Mesenchymal stem cell (in vitro differentiated cells and primary cell): ENCODE measurements around the gene DPP3.

Experiments
- DNase-seq: peaks from one replicate; pipeline ENCODE4 v3.0.0-alpha.2; 2013
- H2AFZ ChIP-seq: one replicate; pipeline ENCODE4 v1.6.1; 2013; ENCODE audit warnings: low read depth, mild to moderate bottlenecking, control low read depth, inconsistent platforms, low read length, moderate library complexity
- H2AK5ac ChIP-seq: 2 replicates; pipeline ENCODE4 v1.6.1; 2013; ENCODE audit warnings: low read length, moderate library complexity, mild to moderate bottlenecking, inconsistent platforms; ENCODE audit not compliant: severe bottlenecking
- H2BK120ac ChIP-seq: one replicate; pipeline ENCODE4 v1.6.1; 2013; ENCODE audit warnings: low read depth, mild to moderate bottlenecking, inconsistent platforms, low read length, moderate library complexity
- H2BK12ac ChIP-seq, 2 experiments: one replicate each; pipeline ENCODE4 v1.6.1; 2013; ENCODE audit warnings: inconsistent platforms in 2 of 2, low read length in 2 of 2, mild to moderate bottlenecking in 2 of 2, moderate library complexity in 2 of 2, control low read depth in 1 of 2
- H2BK15ac ChIP-seq: one replicate; pipeline ENCODE4 v1.6.1; 2013; ENCODE audit warnings: mild to moderate bottlenecking, low read depth, inconsistent platforms; ENCODE audit not compliant: poor library complexity, severe bottlenecking
- H2BK5ac ChIP-seq: 2 replicates; pipeline ENCODE4 v1.6.1; 2013; ENCODE audit warnings: low read depth, mild to moderate bottlenecking, low read length, control low read depth, inconsistent platforms; ENCODE audit not compliant: poor library complexity, severe bottlenecking
- H3K14ac ChIP-seq, 2 experiments: one replicate each; pipeline ENCODE4 v1.6.1; 2013; ENCODE audit warnings: inconsistent platforms in 2 of 2, low read length in 2 of 2, control low read depth in 1 of 2, mild to moderate bottlenecking in 1 of 2, moderate library complexity in 1 of 2
- H3K18ac ChIP-seq, 2 experiments: one replicate each; pipeline ENCODE4 v1.6.1; 2013; ENCODE audit warnings: inconsistent platforms in 2 of 2, low read length in 2 of 2, control low read depth in 1 of 2, low read depth in 1 of 2, mild to moderate bottlenecking in 1 of 2
- H3K23ac ChIP-seq, 2 experiments: one replicate each; pipeline ENCODE4 v1.6.1; 2013; ENCODE audit warnings: inconsistent platforms in 2 of 2, low read length in 2 of 2, mild to moderate bottlenecking in 2 of 2, moderate library complexity in 2 of 2, control low read depth in 1 of 2
- H3K27ac ChIP-seq: 2 replicates; pipeline ENCODE4 v1.5.1; 2013; ENCODE audit warnings: mild to moderate bottlenecking, moderate library complexity, low read length, control low read depth, inconsistent platforms; ENCODE audit not compliant: poor library complexity, severe bottlenecking
- H3K27me3 ChIP-seq, 2 experiments: 2 replicates each; pipeline versions ENCODE4 v1.6.1 to v1.7.0; 2013; ENCODE audit warnings: low read length in 2 of 2, mild to moderate bottlenecking in 2 of 2, moderate library complexity in 2 of 2, control low read depth in 1 of 2, inconsistent platforms in 1 of 2; ENCODE audit not compliant: control insufficient read depth in 1 of 2, insufficient read depth in 1 of 2
- H3K36me3 ChIP-seq, 2 experiments: 2 replicates each; pipeline versions ENCODE4 v1.6.1 to v1.7.0; 2013; ENCODE audit warnings: low read length in 2 of 2, control low read depth in 1 of 2, inconsistent platforms in 1 of 2, low read depth in 1 of 2, mild to moderate bottlenecking in 1 of 2; ENCODE audit not compliant: insufficient read depth in 2 of 2, control insufficient read depth in 1 of 2
- H3K4ac ChIP-seq, 2 experiments: one replicate each; pipeline ENCODE4 v1.6.1; 2013; ENCODE audit warnings: inconsistent platforms in 2 of 2, low read length in 2 of 2, mild to moderate bottlenecking in 2 of 2, moderate library complexity in 2 of 2, control low read depth in 1 of 2, low read depth in 1 of 2
- H3K4me1 ChIP-seq: 2 replicates; pipeline ENCODE4 v1.6.1; 2013; ENCODE audit warnings: low read depth, low read length, control low read depth; ENCODE audit not compliant: control insufficient read depth, insufficient read depth
- H3K4me2 ChIP-seq: 2 replicates; pipeline ENCODE4 v1.6.1; 2013; ENCODE audit warnings: low read length, mild to moderate bottlenecking, inconsistent platforms; ENCODE audit not compliant: poor library complexity, severe bottlenecking
- H3K4me3 ChIP-seq, 2 experiments: 2 replicates each; pipeline versions ENCODE4 v1.5.1 to v1.7.0; 2013; ENCODE audit warnings: low read length in 2 of 2, mild to moderate bottlenecking in 2 of 2, control low read depth in 1 of 2, low read depth in 1 of 2; ENCODE audit not compliant: insufficient read depth in 1 of 2
- H3K79me1 ChIP-seq: replicated peaks from 2 replicates; pipeline ENCODE4 v1.6.1; 2013; ENCODE audit warnings: mild to moderate bottlenecking, control low read depth, low read length, inconsistent platforms; ENCODE audit not compliant: poor library complexity, severe bottlenecking
- H3K9ac ChIP-seq: 2 replicates; pipeline ENCODE4 v1.7.0; 2013; ENCODE audit warnings: mild to moderate bottlenecking, low read length, moderate library complexity
- H3K9me3 ChIP-seq: 2 replicates; pipeline ENCODE4 v1.7.0; 2013; ENCODE audit warnings: mild to moderate bottlenecking, low read length; ENCODE audit not compliant: control insufficient read depth
- H4K8ac ChIP-seq: one replicate; pipeline ENCODE4 v1.6.1; 2013; ENCODE audit warnings: inconsistent platforms, mild to moderate bottlenecking, low read length, moderate library complexity
- H4K91ac ChIP-seq: one replicate; pipeline ENCODE4 v1.6.1; 2013; ENCODE audit warnings: mild to moderate bottlenecking, low read length, inconsistent platforms
- WGBS: methylation state at CpG from one replicate; pipeline ENCODE4 v1.1.7; 2013; ENCODE audit warnings: mixed read lengths; 5-methylcytosine and 5-hydroxymethylcytosine counted together

Gene DPP3

DNA sequence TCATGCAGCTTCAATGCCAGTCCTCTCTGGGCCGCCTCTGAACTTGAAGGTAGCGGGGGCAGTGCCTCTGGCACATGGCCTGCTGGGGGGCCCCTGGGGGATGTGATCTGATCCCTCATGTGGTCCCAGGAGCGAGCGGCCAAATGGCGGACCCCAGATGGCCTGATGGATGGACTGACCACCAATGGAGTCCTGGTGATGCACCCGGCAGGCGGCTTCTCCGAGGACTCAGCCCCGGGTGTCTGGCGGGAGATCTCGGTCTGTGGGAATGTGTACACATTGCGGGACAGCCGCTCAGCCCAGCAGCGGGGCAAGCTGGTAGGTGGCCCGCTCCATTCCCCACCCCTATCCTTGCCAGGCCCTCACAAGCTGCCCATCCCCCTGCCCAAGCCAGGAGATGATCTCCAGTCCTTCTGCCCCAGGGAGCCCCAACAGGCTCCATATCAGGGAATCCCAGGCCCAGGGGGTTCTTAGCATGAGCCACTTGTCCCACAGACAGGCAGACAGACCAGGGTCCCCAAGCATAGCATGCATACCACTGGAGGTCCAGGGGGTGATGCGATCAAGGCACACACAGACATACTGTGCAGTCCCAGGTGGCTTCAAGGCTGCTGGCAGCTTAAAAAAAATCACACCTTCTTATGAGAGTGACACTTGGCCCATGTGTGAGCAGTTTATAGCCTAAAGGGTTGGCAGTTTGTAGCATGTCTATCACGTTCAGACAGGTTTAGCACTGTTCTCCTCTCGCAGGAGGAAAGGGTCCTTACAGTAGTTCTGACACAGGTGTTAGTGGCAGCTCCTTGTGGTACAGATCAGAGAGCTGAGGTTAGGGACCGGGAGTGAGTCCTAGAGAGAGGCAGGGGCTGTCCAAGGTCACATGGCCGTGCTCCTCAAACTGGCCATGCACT, 6.4 kb upstream of the DPP3 start:
- Histone ChIP-seq H2BK12ac (no peak overlapping the region), H3K4me3 (no peak overlapping the region), H3K4ac (no peak overlapping the region), H2AFZ (no peak overlapping the region), H2AK5ac (no peak overlapping the region), H3K9me3 (no peaks in the 10 kb centered on the region), H2BK15ac (no peak overlapping the region), H4K8ac (no peak overlapping the region), H2BK5ac (no peak overlapping the region), H4K91ac (no peak overlapping the region), H3K79me1 (peaks cover 14% of the 10 kb centered on the region), H3K27ac (no peak overlapping the region), H3K18ac (no peak overlapping the region), H3K14ac (no peak overlapping the region), H3K27me3 (no peaks in the 10 kb centered on the region), H3K36me3 (peaks cover 50 to 55% of the 10 kb centered on the region in 2 experiments), H3K4me1 (peaks cover 8% of the 10 kb centered on the region), H3K9ac (no peak overlapping the region), H3K4me2 (no peak overlapping the region), H2BK120ac (no peak overlapping the region), H3K23ac (no peak overlapping the region)
- WGBS, result 96% methylated on average over 20 of the region's 20 CpGs
- no peak for DNase-seq

DNA sequence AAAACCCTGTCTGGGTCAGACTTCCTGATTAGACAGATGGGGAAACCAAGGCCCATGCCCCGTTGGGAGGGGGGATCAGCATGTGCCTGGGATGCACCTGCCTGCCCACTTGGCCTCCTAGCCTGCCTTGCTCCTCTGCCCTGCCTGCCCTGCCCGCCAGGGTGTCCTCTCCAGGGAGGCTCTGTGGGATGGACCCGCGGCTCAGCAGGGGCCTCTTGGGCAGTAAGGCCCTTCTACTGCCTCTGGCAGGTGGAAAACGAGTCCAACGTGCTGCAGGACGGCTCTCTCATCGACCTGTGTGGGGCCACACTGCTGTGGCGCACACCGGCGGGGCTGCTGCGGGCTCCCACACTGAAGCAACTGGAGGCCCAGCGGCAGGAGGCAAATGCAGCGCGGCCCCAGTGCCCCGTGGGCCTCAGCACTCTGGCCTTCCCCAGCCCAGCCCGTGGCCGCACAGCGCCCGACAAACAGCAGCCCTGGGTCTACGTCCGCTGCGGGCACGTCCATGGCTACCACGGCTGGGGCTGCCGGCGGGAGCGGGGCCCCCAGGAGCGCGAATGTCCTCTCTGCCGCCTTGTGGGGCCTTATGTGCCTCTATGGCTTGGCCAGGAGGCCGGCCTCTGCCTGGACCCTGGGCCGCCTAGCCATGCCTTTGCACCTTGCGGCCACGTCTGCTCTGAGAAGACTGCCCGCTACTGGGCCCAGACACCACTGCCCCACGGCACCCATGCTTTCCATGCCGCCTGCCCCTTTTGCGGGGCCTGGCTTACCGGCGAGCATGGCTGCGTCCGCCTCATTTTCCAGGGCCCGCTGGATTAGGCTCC, 4.7 kb upstream of the DPP3 start:
- no peak overlapping the region for H3K4ac ChIP-seq
- H2BK5ac ChIP-seq, result no peak overlapping the region
- H3K36me3 ChIP-seq, result peaks cover 49 to 50% of the 10 kb centered on the region in 2 experiments
- H3K18ac ChIP-seq, result no peak overlapping the region
- H3K23ac ChIP-seq, result no peak overlapping the region
- no peak overlapping the region for H3K14ac ChIP-seq
- no peak overlapping the region for H3K4me3 ChIP-seq
- no peaks in the 10 kb centered on the region for H3K27me3 ChIP-seq
- peaks cover 8% of the 10 kb centered on the region for H3K4me1 ChIP-seq
- H2BK15ac ChIP-seq, result no peak overlapping the region
- no peak overlapping the region for H2BK12ac ChIP-seq
- no peak overlapping the region for H3K4me2 ChIP-seq
- 96% methylated on average over 44 of the region's 44 CpGs for WGBS
- peaks cover 14% of the 10 kb centered on the region for H3K79me1 ChIP-seq
- no peak overlapping the region for H4K91ac ChIP-seq
- H2AFZ ChIP-seq, result no peak overlapping the region
- H3K9ac ChIP-seq, result no peak overlapping the region
- no peak for DNase-seq
- no peak overlapping the region for H2AK5ac ChIP-seq
- H4K8ac ChIP-seq, result no peak overlapping the region
- H2BK120ac ChIP-seq, result no peak overlapping the region
- no peak overlapping the region for H3K27ac ChIP-seq
- no peaks in the 10 kb centered on the region for H3K9me3 ChIP-seq

DNA sequence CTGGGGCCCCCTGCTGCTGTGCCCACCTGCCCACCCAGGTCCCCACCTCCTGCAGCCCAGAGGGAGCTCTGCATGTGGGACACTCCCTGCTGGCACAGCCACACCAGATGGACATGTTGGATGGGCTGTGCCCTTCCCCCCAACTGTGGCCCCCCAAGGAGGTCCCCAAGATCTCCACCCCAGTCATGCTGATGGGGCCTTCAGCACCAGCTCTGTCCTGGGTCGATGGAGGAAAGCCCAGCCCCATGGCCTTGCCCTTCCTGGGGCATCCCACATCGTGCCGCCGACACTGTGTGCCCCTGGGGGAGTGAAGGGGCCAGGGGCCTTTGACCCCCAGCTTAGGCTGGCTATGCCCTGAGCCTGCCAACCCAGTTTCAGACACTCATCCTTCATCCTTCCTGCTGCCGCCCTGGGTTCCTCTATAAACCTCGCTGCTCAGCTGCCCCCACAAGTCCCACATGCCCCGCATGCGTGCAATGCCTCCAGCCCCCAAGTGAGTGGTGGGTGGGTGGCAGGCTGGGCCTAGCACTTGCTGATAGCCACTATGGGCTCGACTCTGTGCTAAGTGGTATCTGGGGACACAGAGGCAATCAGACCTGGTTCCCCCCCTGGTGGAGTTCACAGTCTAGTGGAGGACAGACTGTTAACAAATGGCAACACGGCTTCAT, 3.9 kb upstream of the DPP3 start:
- Histone ChIP-seq H3K79me1 (peaks cover 20% of the 10 kb centered on the region), H4K91ac (no peak overlapping the region), H3K27ac (no peak overlapping the region), H3K23ac (no peak overlapping the region), H3K9me3 (no peaks in the 10 kb centered on the region), H2AFZ (no peak overlapping the region), H3K4ac (no peak overlapping the region), H3K4me1 (peaks cover 12% of the 10 kb centered on the region), H3K9ac (no peak overlapping the region), H3K36me3 (peaks cover 42 to 47% of the 10 kb centered on the region in 2 experiments), H3K4me3 (no peak overlapping the region), H4K8ac (no peak overlapping the region), H3K4me2 (no peak overlapping the region), H2BK12ac (no peak overlapping the region), H2BK120ac (no peak overlapping the region), H2BK5ac (no peak overlapping the region), H2BK15ac (no peak overlapping the region), H2AK5ac (no peak overlapping the region), H3K14ac (no peak overlapping the region), H3K18ac (no peak overlapping the region), H3K27me3 (no peaks in the 10 kb centered on the region)
- 96% methylated on average over 10 of the region's 10 CpGs for WGBS
- no peak for DNase-seq

DNA sequence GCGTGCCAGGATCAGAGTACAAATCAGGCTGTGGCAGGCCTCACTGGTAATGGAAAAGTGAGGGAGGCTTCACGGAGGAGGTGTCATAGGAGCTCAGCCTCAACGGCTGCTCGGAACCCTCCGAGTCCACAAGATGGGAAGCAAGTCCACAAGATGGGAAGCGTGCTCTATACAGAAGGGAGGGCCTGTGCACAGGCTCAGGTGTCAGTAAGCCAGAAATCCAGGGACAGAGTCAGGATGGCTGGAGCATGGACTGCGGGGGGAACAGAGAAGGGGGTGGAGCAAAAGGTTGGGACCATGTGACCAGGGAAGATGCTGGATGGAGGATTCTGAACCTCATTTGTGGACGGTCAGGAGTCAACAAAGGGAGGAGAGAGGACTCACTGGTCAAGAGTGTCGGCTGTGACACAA, 3.4 kb upstream of the DPP3 start:
- Histone ChIP-seq H3K23ac (no peak overlapping the region), H3K4ac (no peak overlapping the region), H3K9ac (no peak overlapping the region), H3K27ac (no peak overlapping the region), H2BK12ac (no peak overlapping the region), H2BK15ac (no peak overlapping the region), H3K4me1 (peaks cover 12% of the 10 kb centered on the region), H3K4me3 (no peak overlapping the region), H2BK5ac (no peak overlapping the region), H2BK120ac (no peak overlapping the region), H3K14ac (no peak overlapping the region), H2AK5ac (no peak overlapping the region), H3K9me3 (no peaks in the 10 kb centered on the region), H3K4me2 (no peak overlapping the region), H3K27me3 (no peaks in the 10 kb centered on the region), H2AFZ (no peak overlapping the region), H4K8ac (no peak overlapping the region), H3K18ac (no peak overlapping the region), H3K79me1 (peaks cover 22% of the 10 kb centered on the region), H3K36me3 (peaks cover 39 to 47% of the 10 kb centered on the region in 2 experiments), H4K91ac (no peak overlapping the region)
- 79% methylated on average over 9 of the region's 9 CpGs for WGBS
- no peak for DNase-seq
